H1 (cell line): ENCODE data around the gene ADAMTS1. TPM values are rescaled to one million over a fixed set of nuclear protein-coding genes. Genes with fewer than 3 reads are reported as not detected.
A peak's percentile ranks its signal among the peaks of the same experiment; 100 is the strongest.

Experiments
- CTCF ChIA-PET: fragments of 300-600 bp; sonication (Branson Sonifier 250); formaldehyde crosslinking; loops from one replicate; lab custom pipeline; 2021; ENCODE audit not compliant: partially characterized antibody; lab: Charles Lee
- POLR2A ChIA-PET: fragments of 300-600 bp; sonication (Branson Sonifier 250); formaldehyde crosslinking; loops from one replicate; lab custom pipeline; 2021; ENCODE audit warnings: inconsistent platforms; ENCODE audit not compliant: partially characterized antibody; lab: Charles Lee
- DNase-seq, 2 experiments: peaks; one replicate each; pipeline versions ENCODE4 v3.0.0 to v3.0.0-alpha.2; 2010 to 2022; ENCODE audit warnings: low spot score in 2 of 2, low read depth in 1 of 2, mixed read lengths in 1 of 2
- FAIRE-seq: peaks from 2 replicates; lab custom pipeline; 2011; peaks lifted over from hg19 to GRCh38; lab: Jason Lieb, UNC
- H2AFZ ChIP-seq: 2 replicates; pipeline ENCODE4 v1.8.1; 2012; ENCODE audit warnings: low read length, inconsistent platforms
- H2AK5ac ChIP-seq: 2 replicates; pipeline ENCODE4 v1.6.1; 2013; ENCODE audit warnings: low read depth, low read length
- H2BK120ac ChIP-seq: replicated peaks from 2 replicates; pipeline ENCODE3; 2013; ENCODE audit warnings: low read depth, low read length, inconsistent platforms
- H2BK12ac ChIP-seq: 2 replicates; pipeline ENCODE4 v1.6.1; 2013; ENCODE audit warnings: low read depth, low read length
- H2BK15ac ChIP-seq: 2 replicates; pipeline ENCODE4 v1.6.1; 2013; ENCODE audit warnings: low read length
- H2BK20ac ChIP-seq: 2 replicates; pipeline ENCODE4 v1.6.1; 2013; ENCODE audit warnings: low read length
- H2BK5ac ChIP-seq: 2 replicates; pipeline ENCODE4 v1.6.1; 2013; ENCODE audit warnings: low read depth, low read length
- H3K14ac ChIP-seq: 2 replicates; pipeline ENCODE4 v1.6.1; 2013; ENCODE audit warnings: inconsistent platforms; ENCODE audit not compliant: insufficient read length
- H3K18ac ChIP-seq: 2 replicates; pipeline ENCODE4 v1.6.1; 2013; ENCODE audit warnings: low read length; ENCODE audit errors: extremely low read depth
- H3K23ac ChIP-seq: 2 replicates; pipeline ENCODE4 v1.6.1; 2013; ENCODE audit warnings: inconsistent platforms; ENCODE audit not compliant: insufficient read length
- H3K23me2 ChIP-seq: 2 replicates; pipeline ENCODE4 v1.6.1; 2013; ENCODE audit warnings: low read depth, low read length
- H3K27ac ChIP-seq: 2 replicates; pipeline ENCODE4 v1.6.1; 2011; ENCODE audit warnings: low read depth, low read length, inconsistent platforms
- H3K27me3 ChIP-seq, 4 experiments: replicated peaks in 1 of 4; 1 replicate in 1 of 4; 2 replicates in 3 of 4; pipeline versions ENCODE4 v1.6.1 to v1.8.1; 2011 to 2013; ENCODE audit warnings: low read length in 3 of 4, mild to moderate bottlenecking in 3 of 4, inconsistent platforms in 2 of 4, mixed read lengths in 2 of 4, moderate library complexity in 1 of 4; ENCODE audit not compliant: control insufficient read depth in 3 of 4, insufficient read depth in 3 of 4; ENCODE audit errors: extremely low read depth in 1 of 4
- H3K36me3 ChIP-seq, 4 experiments: 2 replicates each; pipeline versions ENCODE4 v1.6.1 to v1.8.1; 2011 to 2013; ENCODE audit warnings: mild to moderate bottlenecking in 4 of 4, low read length in 3 of 4, moderate library complexity in 2 of 4, control low read depth in 1 of 4, inconsistent platforms in 1 of 4; ENCODE audit not compliant: insufficient read depth in 4 of 4, control insufficient read depth in 2 of 4
- H3K4ac ChIP-seq: replicated peaks from 2 replicates; pipeline ENCODE3; 2013; ENCODE audit warnings: low read length, low read depth, mixed read lengths, inconsistent platforms; ENCODE audit not compliant: insufficient read length
- H3K4me1 ChIP-seq, 4 experiments: replicated peaks in 1 of 4; 1 replicate in 1 of 4; 2 replicates in 3 of 4; pipeline versions ENCODE4 v1.6.1 to v1.8.1; 2011 to 2013; ENCODE audit warnings: low read length in 3 of 4, inconsistent platforms in 2 of 4, mixed read lengths in 1 of 4; ENCODE audit not compliant: insufficient read depth in 4 of 4, control insufficient read depth in 3 of 4
- H3K4me2 ChIP-seq, 2 experiments: 2 replicates each; pipeline versions ENCODE4 v1.6.1 to v1.8.1; 2011 to 2013; ENCODE audit warnings: low read depth in 2 of 2, low read length in 2 of 2, control low read depth in 1 of 2, inconsistent platforms in 1 of 2, mild to moderate bottlenecking in 1 of 2; ENCODE audit not compliant: insufficient read depth in 1 of 2
- H3K4me3 ChIP-seq, 4 experiments: fragments of 200-600, 300-600 bp in 1 of 4; sonication (generic), shearing (Covaris generic), sonication (Bioruptor Twin) in 1 of 4; 2 replicates each; pipeline versions ENCODE4 v1.5.1 to v1.8.1; 2011 to 2016; ENCODE audit warnings: low read length in 4 of 4, low read depth in 3 of 4, control low read depth in 2 of 4, inconsistent platforms in 2 of 4, mild to moderate bottlenecking in 2 of 4, mixed read lengths in 1 of 4, moderate library complexity in 1 of 4; ENCODE audit not compliant: insufficient read depth in 2 of 4; ENCODE audit errors: extremely low read depth in 1 of 4
- H3K56ac ChIP-seq: replicated peaks from 2 replicates; pipeline ENCODE3; 2013; ENCODE audit warnings: low read depth, mild to moderate bottlenecking, mixed read lengths, low read length, inconsistent platforms; ENCODE audit not compliant: insufficient read length
- H3K79me1 ChIP-seq: 2 replicates; pipeline ENCODE4 v1.6.1; 2013; ENCODE audit warnings: low read depth, low read length, control low read depth
- H3K79me2 ChIP-seq, 2 experiments: 2 replicates each; pipeline versions ENCODE4 v1.6.1 to v1.8.1; 2012 to 2013; ENCODE audit warnings: low read length in 2 of 2, mild to moderate bottlenecking in 2 of 2, inconsistent platforms in 1 of 2; ENCODE audit not compliant: insufficient read depth in 2 of 2, control insufficient read depth in 1 of 2
- H3K9ac ChIP-seq, 4 experiments: replicated peaks in 1 of 4; 1 replicate in 1 of 4; 2 replicates in 3 of 4; pipeline versions ENCODE4 v1.6.1 to v1.8.1; 2011 to 2013; ENCODE audit warnings: low read depth in 3 of 4, low read length in 3 of 4, control low read depth in 2 of 4, mild to moderate bottlenecking in 2 of 4, moderate library complexity in 2 of 4, inconsistent platforms in 1 of 4; ENCODE audit errors: extremely low read depth in 1 of 4
- H3K9me3 ChIP-seq, 2 experiments: 2 replicates each; pipeline versions ENCODE4 v1.6.1 to v1.8.1; 2012 to 2013; ENCODE audit warnings: mild to moderate bottlenecking in 2 of 2, moderate library complexity in 2 of 2, control low read depth in 1 of 2, inconsistent platforms in 1 of 2, low read depth in 1 of 2, low read length in 1 of 2, mixed read lengths in 1 of 2; ENCODE audit not compliant: insufficient read depth in 2 of 2
- H4K20me1 ChIP-seq, 2 experiments: replicated peaks in 1 of 2; 2 replicates each; pipeline versions ENCODE3 to v1.8.1; 2011 to 2013; ENCODE audit warnings: inconsistent platforms in 2 of 2, low read length in 2 of 2, mild to moderate bottlenecking in 1 of 2; ENCODE audit not compliant: insufficient read depth in 2 of 2, control insufficient read depth in 1 of 2
- H4K5ac ChIP-seq: 2 replicates; pipeline ENCODE4 v1.6.1; 2013; ENCODE audit warnings: low read length, low read depth, mixed read lengths, inconsistent platforms; ENCODE audit not compliant: insufficient read length
- H4K8ac ChIP-seq: 2 replicates; pipeline ENCODE4 v1.8.0; 2013; ENCODE audit warnings: mild to moderate bottlenecking, moderate library complexity, low read length, inconsistent platforms; ENCODE audit not compliant: insufficient read depth; ENCODE audit errors: extremely low read depth
- H4K91ac ChIP-seq: replicated peaks from 2 replicates; pipeline ENCODE3; 2013; ENCODE audit warnings: low read length, mixed read lengths, inconsistent platforms; ENCODE audit not compliant: insufficient read length
- HDAC6 ChIP-seq: IDR thresholded peaks from one replicate; pipeline ENCODE4 v1.7.1; 2012; ENCODE audit warnings: low read depth, mild to moderate bottlenecking, inconsistent platforms, low read length, moderate library complexity
- WGBS, 2 experiments: shearing (Covaris generic) in 1 of 2; methylation state at CpG; one replicate each; pipeline versions ENCODE4 v1.1.6 to v1.1.7; 2013 to 2015; ENCODE audit warnings: low lambda C conversion rate in 2 of 2, mixed read lengths in 2 of 2, inconsistent platforms in 1 of 2, low coverage in 1 of 2, missing lambda C conversion rate in 1 of 2; ENCODE audit not compliant: insufficient replicate concordance in 2 of 2, insufficient coverage in 1 of 2, insufficient read length in 1 of 2; ENCODE audit errors: extremely low coverage in 1 of 2, missing lambda C conversion rate in 1 of 2; 5-methylcytosine and 5-hydroxymethylcytosine counted together
- polyA plus RNA-seq, 7 experiments: library from polyadenylated mRNA; depleted of rRNA in 3 of 7; stranded (reverse) in 5 of 7; unstranded in 2 of 7; fragments of >200 nt in 5 of 7; fragments of 200-250 nt in 2 of 7; gene quantifications; 1 replicate in 5 of 7; 2 replicates in 1 of 7; 4 replicates in 1 of 7; pipeline versions ENCODE4 v1.2.1 to v1.2.3, GENCODE V29; 2011 to 2013; ENCODE audit warnings: missing spikeins in 2 of 7, mixed read lengths in 2 of 7
- total RNA-seq: library from RNA; stranded (reverse); fragmentation: NEBNext Ultra II Directional; extraction: Animal tissue kit (Norgen Biotek cat#: 25700); gene quantifications from 2 replicates; pipeline ENCODE4 v1.2.1, GENCODE V29; 2021

The ADAMTS1 gene
- total and polyA plus RNA-seq, 2 of the 8 experiments (the other 6 are each of a cell fraction or from before 2014, with no cell fraction given), result 10.7 to 22.4 TPM

- peaks cover 0 to 14% (median 4%) of the 10 kb centered on the region in 4 experiments; a peak in 5 of 7 replicates for H3K4me1 ChIP-seq
- H3K18ac ChIP-seq, result peak overlapping the region; percentile 78; the same call in 1 of the 2 replicates
- no peaks in the 10 kb centered on the region; the same call in 1 of the 2 replicates for H3K23me2 ChIP-seq
- POLR2A ChIA-PET, result interaction anchor here (0.5 kb wide), 1 partner anchor 64 kb away, joined by 3 read pairs; no protein-coding TSS in a partner anchor
- WGBS, 2 experiments, result 87% methylated on average over 6 of the region's 6 CpGs; no CpG with 5 or more reads in 1 of the 2 experiments
- H3K4me3 ChIP-seq, result no peak overlapping the region
- no peak overlapping the region for H3K56ac ChIP-seq
- CTCF ChIA-PET, result interaction anchor here (0.6 to 2.8 kb wide), 28 partner anchors 9 to 1894 kb away, joined by 3 to 36 read pairs (median 4); partner anchors contain the start of gene ADAMTS5
- DNase-seq (no peak), FAIRE-seq (no peak)
- peak overlapping the region in 1 of 2 experiments; percentile 17; a peak in 1 of 4 replicates for H3K4me2 ChIP-seq
- H3K27ac ChIP-seq, result no peak overlapping the region
- no peaks in the 10 kb centered on the region for H3K36me3 ChIP-seq
- H4K20me1 ChIP-seq, result no peaks in the 10 kb centered on the region
- H4K91ac ChIP-seq, result no peak overlapping the region
- no peak overlapping the region for H4K8ac ChIP-seq
- peak overlapping the region; percentile 3 for H2BK120ac ChIP-seq
- peak overlapping the region; percentile 88; the same call in 1 of the 2 replicates for H2BK15ac ChIP-seq
- H2AFZ ChIP-seq, result no peak overlapping the region
- H3K9me3 ChIP-seq, result no peaks in the 10 kb centered on the region
- H3K79me1 ChIP-seq, result no peaks in the 10 kb centered on the region
- H3K9ac ChIP-seq, result no peak overlapping the region
- H2BK20ac ChIP-seq, result peak overlapping the region; percentile 28
- H3K4ac ChIP-seq, result peak overlapping the region; percentile 1
- H4K5ac ChIP-seq, result no peak overlapping the region
- H2BK5ac ChIP-seq, result peak overlapping the region; percentile 58; the same call in 1 of the 2 replicates
- H3K23ac ChIP-seq, result no peak overlapping the region
- no peaks in the 10 kb centered on the region for H3K79me2 ChIP-seq
- H2BK12ac ChIP-seq, result peak overlapping the region; percentile 40
- H3K27me3 ChIP-seq, result peaks cover 0 to 10% (median 4%) of the 10 kb centered on the region in 4 experiments; a peak in 4 of 7 replicates
- no peak overlapping the region for H3K14ac ChIP-seq
- no peak overlapping the region; the same call in 1 of the 2 replicates for H2AK5ac ChIP-seq
- no peak for TF ChIP-seq HDAC6
Measured at GRCh38 chr21:26851109-26851944, 6.1 kb upstream of the ADAMTS1 start.
